ENCODE measurements around the gene CFAP157.

The CFAP157 gene

GRCh38 chr9:127739614-127740330 is 33.0 kb downstream of the CFAP157 start:
- Histone ChIP-seq H3K27me3 (ENCODE audit: control insufficient read depth, insufficient read depth, low read length) (no peaks in the 10 kb centered on the region), H3K9me3 (ENCODE audit: control insufficient read depth, insufficient read depth, low read length) (no peaks in the 10 kb centered on the region), H3K4me3 (ENCODE audit: low read depth, low read length) (no peak overlapping the region), H3K36me3 (ENCODE audit: control insufficient read depth, insufficient read depth, low read length) (no peaks in the 10 kb centered on the region; the same call in 1 of the 2 replicates), H3K27ac (ENCODE audit: low read depth, low read length) (no peak overlapping the region), H3K4me1 (ENCODE audit: control insufficient read depth, insufficient read depth, low read length) (peaks cover 3% of the 10 kb centered on the region; the same call in 1 of the 2 replicates), H3K9ac (ENCODE audit: low read depth, low read length) (no peak overlapping the region)

GRCh38 chr9:127741831-127742434 is 35.1 kb downstream of the CFAP157 start:
- H3K9ac ChIP-seq (ENCODE audit: low read depth, low read length): no peak overlapping the region
- peak overlapping the region; percentile 63 for H3K4me3 ChIP-seq (ENCODE audit: low read depth, low read length)
- peak overlapping the region; percentile 68 for H3K27ac ChIP-seq (ENCODE audit: low read depth, low read length)
- H3K9me3 ChIP-seq (ENCODE audit: control insufficient read depth, insufficient read depth, low read length): no peaks in the 10 kb centered on the region
- no peaks in the 10 kb centered on the region for H3K4me1 ChIP-seq (ENCODE audit: control insufficient read depth, insufficient read depth, low read length)
- H3K36me3 ChIP-seq (ENCODE audit: control insufficient read depth, insufficient read depth, low read length): no peaks in the 10 kb centered on the region; the same call in 1 of the 2 replicates
- no peaks in the 10 kb centered on the region for H3K27me3 ChIP-seq (ENCODE audit: control insufficient read depth, insufficient read depth, low read length)

DNA sequence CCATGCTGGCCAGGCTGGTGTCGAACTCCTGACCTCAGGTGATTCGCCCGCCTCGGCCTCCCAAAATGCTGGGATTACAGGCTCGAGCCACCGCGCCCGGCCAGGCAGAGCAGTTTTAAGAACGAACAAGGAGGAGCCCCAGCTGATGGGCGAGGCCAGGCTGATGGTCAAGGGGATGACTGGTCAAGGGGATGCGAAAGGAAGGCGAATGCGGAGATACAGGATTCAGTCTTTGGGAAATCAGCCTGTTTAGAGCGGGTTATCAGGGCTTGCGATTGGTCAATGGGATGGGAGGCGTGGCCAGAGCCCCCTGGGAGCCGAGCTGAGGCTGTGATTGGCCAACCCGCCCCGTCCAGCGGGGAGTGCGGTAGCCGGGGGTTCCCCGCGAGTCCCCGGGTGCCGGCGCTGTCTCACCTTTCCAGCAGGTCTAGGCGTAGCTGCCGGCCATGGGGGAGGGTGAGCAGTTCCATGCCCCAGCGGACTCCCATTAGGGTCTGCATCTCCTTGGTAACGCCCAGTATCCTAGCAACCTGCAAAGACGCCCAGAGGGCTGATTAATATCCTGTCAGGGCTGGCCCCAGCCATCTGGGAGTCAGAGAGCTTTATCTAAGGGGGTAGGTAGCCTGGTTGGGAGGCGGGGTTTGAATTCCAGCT is 35.8 kb downstream of the CFAP157 start:
- no peak overlapping the region for H3K9ac ChIP-seq (ENCODE audit: low read depth, low read length)
- no peaks in the 10 kb centered on the region; the same call in 1 of the 2 replicates for H3K36me3 ChIP-seq (ENCODE audit: control insufficient read depth, insufficient read depth, low read length)
- peak overlapping the region; percentile 63 for H3K4me3 ChIP-seq (ENCODE audit: low read depth, low read length)
- no peaks in the 10 kb centered on the region for H3K27me3 ChIP-seq (ENCODE audit: control insufficient read depth, insufficient read depth, low read length)
- no peaks in the 10 kb centered on the region for H3K9me3 ChIP-seq (ENCODE audit: control insufficient read depth, insufficient read depth, low read length)
- H3K4me1 ChIP-seq (ENCODE audit: control insufficient read depth, insufficient read depth, low read length): no peaks in the 10 kb centered on the region
- peak overlapping the region; percentile 68 for H3K27ac ChIP-seq (ENCODE audit: low read depth, low read length)

DNA sequence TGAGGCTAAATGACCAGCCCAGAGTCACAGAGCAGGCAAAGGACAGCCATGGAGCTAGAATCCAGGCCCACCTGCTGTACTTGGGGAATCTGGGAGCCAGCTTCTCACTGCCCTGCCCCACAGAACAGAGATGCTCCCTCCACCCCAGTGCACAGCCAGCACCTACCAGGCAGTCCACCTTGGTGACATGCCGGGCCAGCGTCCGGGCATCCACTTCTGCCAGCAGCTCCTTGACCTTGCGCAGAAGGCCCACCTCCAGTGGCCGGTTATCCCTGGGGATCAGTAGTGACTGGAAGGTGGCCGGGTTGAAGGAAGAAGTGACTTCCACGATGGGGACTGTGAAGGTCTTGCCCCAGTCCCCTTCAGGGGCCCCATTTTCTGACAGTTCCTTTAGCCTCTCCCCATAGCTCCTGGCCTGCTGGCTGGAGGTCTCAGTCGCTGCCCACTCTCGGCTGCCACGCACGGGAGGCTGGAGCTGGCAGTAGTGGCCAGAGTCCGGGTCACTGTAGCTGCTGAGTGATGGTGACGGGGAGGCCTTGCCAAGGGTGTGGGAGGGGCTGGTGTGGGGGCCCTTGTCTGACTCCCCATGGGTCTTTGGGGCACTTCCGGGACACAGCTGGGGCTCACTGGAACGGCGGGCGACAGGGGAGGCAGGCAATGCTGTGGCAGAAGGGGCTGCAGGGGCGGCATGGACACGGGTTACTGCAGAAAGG is 37.8 kb downstream of the CFAP157 start:
- no peak overlapping the region for H3K27ac ChIP-seq (ENCODE audit: low read depth, low read length)
- H3K4me1 ChIP-seq (ENCODE audit: control insufficient read depth, insufficient read depth, low read length): no peaks in the 10 kb centered on the region
- H3K9ac ChIP-seq (ENCODE audit: low read depth, low read length): no peak overlapping the region
- no peaks in the 10 kb centered on the region for H3K9me3 ChIP-seq (ENCODE audit: control insufficient read depth, insufficient read depth, low read length)
- no peak overlapping the region for H3K4me3 ChIP-seq (ENCODE audit: low read depth, low read length)
- no peaks in the 10 kb centered on the region for H3K27me3 ChIP-seq (ENCODE audit: control insufficient read depth, insufficient read depth, low read length)
- H3K36me3 ChIP-seq (ENCODE audit: control insufficient read depth, insufficient read depth, low read length): peaks cover 18% of the 10 kb centered on the region

GRCh38 chr9:127746959-127747569 is 40.3 kb downstream of the CFAP157 start:
- Histone ChIP-seq H3K9me3 (ENCODE audit: control insufficient read depth, insufficient read depth, low read length) (no peaks in the 10 kb centered on the region), H3K36me3 (ENCODE audit: control insufficient read depth, insufficient read depth, low read length) (peaks cover 23% of the 10 kb centered on the region), H3K4me1 (ENCODE audit: control insufficient read depth, insufficient read depth, low read length) (no peaks in the 10 kb centered on the region), H3K27me3 (ENCODE audit: control insufficient read depth, insufficient read depth, low read length) (no peaks in the 10 kb centered on the region; the same call in 1 of the 2 replicates), H3K27ac (ENCODE audit: low read depth, low read length) (no peak overlapping the region), H3K9ac (ENCODE audit: low read depth, low read length) (no peak overlapping the region), H3K4me3 (ENCODE audit: low read depth, low read length) (no peak overlapping the region)

DNA sequence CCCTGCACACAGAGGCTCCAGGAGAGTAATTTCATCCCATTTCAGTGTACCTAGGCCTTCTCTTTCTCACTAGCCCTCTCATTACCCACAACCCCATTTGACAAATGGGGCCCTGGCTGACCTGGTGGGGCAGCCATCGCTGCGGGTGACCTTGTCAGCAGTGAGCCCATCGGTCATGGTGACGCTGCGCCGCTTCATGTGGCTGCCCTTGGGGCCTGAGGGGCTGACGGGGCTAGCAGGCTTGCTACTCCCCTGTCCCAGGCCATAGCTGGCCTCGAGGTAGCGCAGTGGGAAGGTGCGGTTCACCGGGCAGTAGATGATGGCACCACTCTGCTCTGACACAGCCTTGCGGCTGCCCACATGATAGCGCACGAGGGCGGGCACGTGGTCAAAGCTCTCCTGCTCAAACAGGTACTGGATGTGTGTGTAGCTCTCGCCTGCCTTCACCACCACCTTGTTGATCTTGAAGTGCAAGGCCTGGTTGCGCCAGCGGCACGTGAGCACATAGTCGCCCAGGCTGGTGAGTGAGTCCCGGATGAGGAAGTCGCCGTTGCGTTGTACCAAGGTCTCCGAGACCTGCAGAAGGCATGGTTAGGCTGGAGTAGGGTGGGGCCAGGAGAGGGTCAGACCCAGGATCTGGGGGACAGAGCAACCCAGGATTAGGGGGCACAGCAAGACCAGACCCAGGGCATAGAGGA is 42.5 kb downstream of the CFAP157 start:
- Histone ChIP-seq H3K27me3 (ENCODE audit: control insufficient read depth, insufficient read depth, low read length) (peaks cover 16% of the 10 kb centered on the region; the same call in 1 of the 2 replicates), H3K4me3 (ENCODE audit: low read depth, low read length) (no peak overlapping the region), H3K9ac (ENCODE audit: low read depth, low read length) (no peak overlapping the region), H3K36me3 (ENCODE audit: control insufficient read depth, insufficient read depth, low read length) (peaks cover 23% of the 10 kb centered on the region), H3K9me3 (ENCODE audit: control insufficient read depth, insufficient read depth, low read length) (no peaks in the 10 kb centered on the region), H3K4me1 (ENCODE audit: control insufficient read depth, insufficient read depth, low read length) (no peaks in the 10 kb centered on the region), H3K27ac (ENCODE audit: low read depth, low read length) (no peak overlapping the region)

GRCh38 chr9:127751269-127752054 is 44.7 kb downstream of the CFAP157 start:
- Histone ChIP-seq H3K4me3 (ENCODE audit: low read depth, low read length) (no peak overlapping the region), H3K27me3 (ENCODE audit: control insufficient read depth, insufficient read depth, low read length) (peaks cover 27% of the 10 kb centered on the region), H3K27ac (ENCODE audit: low read depth, low read length) (no peak overlapping the region)

DNA sequence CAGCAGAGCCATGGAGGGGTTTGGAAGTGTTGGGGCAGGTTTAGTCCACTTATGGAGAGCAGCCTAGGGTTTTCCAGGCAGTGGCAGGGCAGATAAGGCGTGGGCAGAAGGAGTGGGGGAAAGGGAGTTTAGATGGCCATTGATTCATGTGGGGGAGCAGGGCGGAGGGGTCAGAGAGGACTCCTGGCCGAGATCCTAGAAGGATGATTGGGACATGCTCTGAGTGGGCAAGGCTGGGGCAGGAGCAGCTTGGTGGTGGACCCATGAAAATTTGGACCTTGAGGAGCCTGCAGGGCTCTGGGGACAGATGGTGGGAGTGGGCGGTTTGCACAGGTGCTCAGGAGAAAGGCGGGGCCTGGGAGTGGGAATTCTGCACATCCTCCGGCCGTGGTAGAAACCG is 46.4 kb downstream of the CFAP157 start:
- no peak overlapping the region for H3K27ac ChIP-seq (ENCODE audit: low read depth, low read length)
- no peaks in the 10 kb centered on the region; the same call in 1 of the 2 replicates for H3K4me1 ChIP-seq (ENCODE audit: control insufficient read depth, insufficient read depth, low read length)
- no peak overlapping the region for H3K9ac ChIP-seq (ENCODE audit: low read depth, low read length)
- H3K27me3 ChIP-seq (ENCODE audit: control insufficient read depth, insufficient read depth, low read length): peaks cover 28% of the 10 kb centered on the region
- H3K4me3 ChIP-seq (ENCODE audit: low read depth, low read length): no peak overlapping the region
- H3K36me3 ChIP-seq (ENCODE audit: control insufficient read depth, insufficient read depth, low read length): peaks cover 19% of the 10 kb centered on the region
- no peaks in the 10 kb centered on the region for H3K9me3 ChIP-seq (ENCODE audit: control insufficient read depth, insufficient read depth, low read length)

More at GRCh38 chr9:127751269-127752054, 44.7 kb downstream of the CFAP157 start:
- Histone ChIP-seq H3K4me1 (ENCODE audit: control insufficient read depth, insufficient read depth, low read length) (no peaks in the 10 kb centered on the region; the same call in 1 of the 2 replicates), H3K9ac (ENCODE audit: low read depth, low read length) (no peak overlapping the region), H3K9me3 (ENCODE audit: control insufficient read depth, insufficient read depth, low read length) (no peaks in the 10 kb centered on the region), H3K36me3 (ENCODE audit: control insufficient read depth, insufficient read depth, low read length) (peaks cover 23% of the 10 kb centered on the region)

- Histone ChIP-seq H3K27ac (ENCODE audit: low read depth, low read length) (no peak overlapping the region), H3K9me3 (ENCODE audit: control insufficient read depth, insufficient read depth, low read length) (no peaks in the 10 kb centered on the region), H3K9ac (ENCODE audit: low read depth, low read length) (no peak overlapping the region), H3K4me1 (ENCODE audit: control insufficient read depth, insufficient read depth, low read length) (no peaks in the 10 kb centered on the region; the same call in 1 of the 2 replicates), H3K4me3 (ENCODE audit: low read depth, low read length) (peak overlapping the region; percentile 79), H3K27me3 (ENCODE audit: control insufficient read depth, insufficient read depth, low read length) (peaks cover 28% of the 10 kb centered on the region), H3K36me3 (ENCODE audit: control insufficient read depth, insufficient read depth, low read length) (peaks cover 15% of the 10 kb centered on the region)
Observed at GRCh38 chr9:127753622-127754021, 46.8 kb downstream of the CFAP157 start.

Measured in HUES48 (cell line).